Panc1 (cell line): ENCODE data around the gene MACROD2. TPM values are rescaled to one million over a fixed set of nuclear protein-coding genes. Genes with fewer than 3 reads are reported as not detected.

Experiments
- ATAC-seq: fragments of 200-7000 bp; cut with Tn5 transposase; 2 replicates; pipeline ENCODE4 v1.9.1; 2020; ENCODE audit warnings: mild to moderate bottlenecking, moderate library complexity
- BruUV-seq: library from RNA; stranded (reverse); fragments of 400-500 nt; replicated peaks from 2 replicates; lab custom pipeline; 2021; lab: Mats Ljungman, UMichigan
- CTCF ChIA-PET: fragments of 300-600 bp; sonication (Branson Sonifier 250); formaldehyde crosslinking; loops from one replicate; lab custom pipeline; 2022; ENCODE audit warnings: antibody characterized with exemption; lab: Charles Lee
- POLR2A ChIA-PET: fragments of 300-600 bp; sonication (Branson Sonifier 250); formaldehyde crosslinking; loops from one replicate; lab custom pipeline; 2022; ENCODE audit warnings: antibody characterized with exemption; lab: Charles Lee
- DNase-seq: peaks from one replicate; pipeline ENCODE4 v3.0.0-alpha.2; 2010; ENCODE audit warnings: low read depth, low spot score
- H3K27ac ChIP-seq: 2 replicates; pipeline ENCODE4 v1.5.1; 2011; ENCODE audit warnings: mild to moderate bottlenecking, low read length, inconsistent platforms
- H3K27me3 ChIP-seq: fragments of 200-500 bp; sonication (Bioruptor generic); 2 replicates; pipeline ENCODE4 v1.6.0; 2014; ENCODE audit warnings: low read length, inconsistent platforms; ENCODE audit not compliant: control insufficient read depth, insufficient read depth
- H3K36me3 ChIP-seq: fragments of 200-500 bp; sonication (Bioruptor generic); 2 replicates; pipeline ENCODE4 v1.5.1; 2014; ENCODE audit warnings: inconsistent platforms, mild to moderate bottlenecking, low read length, moderate library complexity; ENCODE audit not compliant: control insufficient read depth, insufficient read depth
- H3K4me1 ChIP-seq: 2 replicates; pipeline ENCODE4 v1.5.1; 2011; ENCODE audit warnings: inconsistent platforms, mild to moderate bottlenecking, low read length, moderate library complexity; ENCODE audit not compliant: control insufficient read depth, insufficient read depth
- H3K4me3 ChIP-seq, 2 experiments: 2 replicates each; pipeline ENCODE4 v1.5.1; 2011 to 2012; ENCODE audit warnings: low read depth in 2 of 2, low read length in 2 of 2, mild to moderate bottlenecking in 2 of 2, inconsistent platforms in 1 of 2, moderate library complexity in 1 of 2
- H3K9me3 ChIP-seq: fragments of 200-500 bp; sonication (Bioruptor generic); 2 replicates; pipeline ENCODE4 v1.5.1; 2014; ENCODE audit warnings: low read depth, mild to moderate bottlenecking, inconsistent platforms, low read length, moderate library complexity; ENCODE audit not compliant: control insufficient read depth, insufficient read depth
- CTCF ChIP-seq: fragments of 450-650 bp; IDR thresholded peaks from 2 replicates; pipeline ENCODE4 v1.5.1; 2017; ENCODE audit warnings: mild to moderate bottlenecking
- POLR2AphosphoS5 ChIP-seq: IDR thresholded peaks from 2 replicates; pipeline ENCODE4 v1.6.1; 2012; ENCODE audit warnings: mild to moderate bottlenecking, low read depth, low read length, moderate library complexity
- SIN3A ChIP-seq: IDR thresholded peaks from 2 replicates; pipeline ENCODE4 v1.6.1; 2012; ENCODE audit warnings: low read depth, mild to moderate bottlenecking, low read length, moderate library complexity, borderline replicate concordance; ENCODE audit not compliant: insufficient read depth
- TCF7L2 ChIP-seq: IDR thresholded peaks from 2 replicates; pipeline ENCODE4 v1.6.1; 2011; ENCODE audit warnings: mild to moderate bottlenecking, low read depth, low read length, inconsistent platforms
- in situ Hi-C: cut with HindIII; loops from 2 replicates; pipeline ENCODE4 v1.10.0; 2016; ENCODE audit warnings: low sequenced_read_pairs, low pct_unique_long_range_greater_than_20kb
- intact Hi-C: fragments of 100-400 bp; cut with micrococcal nuclease; formaldehyde crosslinking; loops from one replicate; pipeline ENCODE4 v1.10.0; 2022; ENCODE audit not compliant: unreplicated experiment
- total RNA-seq: library from RNA; stranded (reverse); gene quantifications from one replicate; pipeline ENCODE4 v1.2.1, GENCODE V29; 2021; ENCODE audit not compliant: unreplicated experiment
- TF ChIP-seq, protein P1 (sequence below), 2 experiments: IDR thresholded peaks; 2 replicates each; pipeline ENCODE4 v1.6.1; 2011 to 2012; ENCODE audit warnings: low read depth in 2 of 2, control low read depth in 1 of 2, low read length in 1 of 2, mild to moderate bottlenecking in 1 of 2, moderate library complexity in 1 of 2; ENCODE audit not compliant: insufficient read depth in 1 of 2

MACROD2 gene
- total RNA-seq, 1 experiment from 2014 or later: 1.2 TPM

- H3K4me1 ChIP-seq: no peaks in the 10 kb centered on the region
- H3K4me3 ChIP-seq: no peak overlapping the region
- in situ Hi-C loops: no loop called here
- ChIA-PET POLR2A (no interaction called here), CTCF (no interaction called here)
- no TSS peak for BruUV-seq
- H3K9me3 ChIP-seq: no peaks in the 10 kb centered on the region
- no peak for DNase-seq
- H3K27ac ChIP-seq: no peak overlapping the region
- TF ChIP-seq POLR2AphosphoS5 (no peak), SIN3A (no peak), CTCF (no peak), TCF7L2 (no peak)
- TF ChIP-seq, protein P1, sequence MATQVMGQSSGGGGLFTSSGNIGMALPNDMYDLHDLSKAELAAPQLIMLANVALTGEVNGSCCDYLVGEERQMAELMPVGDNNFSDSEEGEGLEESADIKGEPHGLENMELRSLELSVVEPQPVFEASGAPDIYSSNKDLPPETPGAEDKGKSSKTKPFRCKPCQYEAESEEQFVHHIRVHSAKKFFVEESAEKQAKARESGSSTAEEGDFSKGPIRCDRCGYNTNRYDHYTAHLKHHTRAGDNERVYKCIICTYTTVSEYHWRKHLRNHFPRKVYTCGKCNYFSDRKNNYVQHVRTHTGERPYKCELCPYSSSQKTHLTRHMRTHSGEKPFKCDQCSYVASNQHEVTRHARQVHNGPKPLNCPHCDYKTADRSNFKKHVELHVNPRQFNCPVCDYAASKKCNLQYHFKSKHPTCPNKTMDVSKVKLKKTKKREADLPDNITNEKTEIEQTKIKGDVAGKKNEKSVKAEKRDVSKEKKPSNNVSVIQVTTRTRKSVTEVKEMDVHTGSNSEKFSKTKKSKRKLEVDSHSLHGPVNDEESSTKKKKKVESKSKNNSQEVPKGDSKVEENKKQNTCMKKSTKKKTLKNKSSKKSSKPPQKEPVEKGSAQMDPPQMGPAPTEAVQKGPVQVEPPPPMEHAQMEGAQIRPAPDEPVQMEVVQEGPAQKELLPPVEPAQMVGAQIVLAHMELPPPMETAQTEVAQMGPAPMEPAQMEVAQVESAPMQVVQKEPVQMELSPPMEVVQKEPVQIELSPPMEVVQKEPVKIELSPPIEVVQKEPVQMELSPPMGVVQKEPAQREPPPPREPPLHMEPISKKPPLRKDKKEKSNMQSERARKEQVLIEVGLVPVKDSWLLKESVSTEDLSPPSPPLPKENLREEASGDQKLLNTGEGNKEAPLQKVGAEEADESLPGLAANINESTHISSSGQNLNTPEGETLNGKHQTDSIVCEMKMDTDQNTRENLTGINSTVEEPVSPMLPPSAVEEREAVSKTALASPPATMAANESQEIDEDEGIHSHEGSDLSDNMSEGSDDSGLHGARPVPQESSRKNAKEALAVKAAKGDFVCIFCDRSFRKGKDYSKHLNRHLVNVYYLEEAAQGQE (IDR thresholded peaks at IDR 0.05; ENCODE audit: insufficient read depth in 1 of 2, low read depth in 2 of 2, low read length in 1 of 2): no peak
- H3K27me3 ChIP-seq: no peaks in the 10 kb centered on the region
- intact Hi-C loops: no loop called here
- H3K36me3 ChIP-seq: no peaks in the 10 kb centered on the region
- no peak for ATAC-seq
Observed at GRCh38 chr20:14062786-14063185, 67.5 kb downstream of the MACROD2 start.

DNA sequence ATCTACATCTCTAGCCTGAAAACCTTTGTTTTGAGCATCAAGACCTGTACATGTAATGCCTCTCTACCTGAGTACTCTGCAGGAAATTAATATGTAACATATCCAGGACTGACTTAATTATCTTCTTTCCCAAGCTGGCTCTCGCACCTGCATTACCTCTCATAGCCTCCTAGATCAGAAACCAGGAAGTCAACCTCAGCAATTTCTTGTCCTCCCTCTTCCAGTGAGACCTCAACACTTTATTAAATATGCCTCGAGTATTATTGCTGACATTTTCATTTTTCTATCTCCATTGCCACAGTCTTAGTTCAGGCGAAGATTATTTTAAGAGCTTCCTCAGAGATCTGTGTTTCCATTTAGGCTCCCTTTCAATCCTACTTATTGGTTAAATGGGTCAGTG, 69.0 kb downstream of the MACROD2 start:
- in situ Hi-C loops: no loop called here
- Histone ChIP-seq H3K4me3 (no peak overlapping the region), H3K36me3 (no peaks in the 10 kb centered on the region), H3K4me1 (no peaks in the 10 kb centered on the region), H3K9me3 (no peaks in the 10 kb centered on the region), H3K27ac (no peak overlapping the region), H3K27me3 (no peaks in the 10 kb centered on the region)
- ChIA-PET POLR2A (no interaction called here), CTCF (no interaction called here)
- intact Hi-C loops: no loop called here
- no peak for TF ChIP-seq CTCF
- no peak for TF ChIP-seq TCF7L2
- TF ChIP-seq, protein P1 (IDR thresholded peaks at IDR 0.05; ENCODE audit: insufficient read depth in 1 of 2, low read depth in 2 of 2, low read length in 1 of 2): no peak
- no peak for TF ChIP-seq POLR2AphosphoS5
- TF ChIP-seq SIN3A: no peak
- DNase-seq (no peak), ATAC-seq (no peak)
- BruUV-seq: no TSS peak
